ENCODE measurements around the gene KIF1B. TPM values are rescaled to one million over a fixed set of nuclear protein-coding genes. Genes with fewer than 3 reads are reported as not detected.

KIF1B gene, protein sequence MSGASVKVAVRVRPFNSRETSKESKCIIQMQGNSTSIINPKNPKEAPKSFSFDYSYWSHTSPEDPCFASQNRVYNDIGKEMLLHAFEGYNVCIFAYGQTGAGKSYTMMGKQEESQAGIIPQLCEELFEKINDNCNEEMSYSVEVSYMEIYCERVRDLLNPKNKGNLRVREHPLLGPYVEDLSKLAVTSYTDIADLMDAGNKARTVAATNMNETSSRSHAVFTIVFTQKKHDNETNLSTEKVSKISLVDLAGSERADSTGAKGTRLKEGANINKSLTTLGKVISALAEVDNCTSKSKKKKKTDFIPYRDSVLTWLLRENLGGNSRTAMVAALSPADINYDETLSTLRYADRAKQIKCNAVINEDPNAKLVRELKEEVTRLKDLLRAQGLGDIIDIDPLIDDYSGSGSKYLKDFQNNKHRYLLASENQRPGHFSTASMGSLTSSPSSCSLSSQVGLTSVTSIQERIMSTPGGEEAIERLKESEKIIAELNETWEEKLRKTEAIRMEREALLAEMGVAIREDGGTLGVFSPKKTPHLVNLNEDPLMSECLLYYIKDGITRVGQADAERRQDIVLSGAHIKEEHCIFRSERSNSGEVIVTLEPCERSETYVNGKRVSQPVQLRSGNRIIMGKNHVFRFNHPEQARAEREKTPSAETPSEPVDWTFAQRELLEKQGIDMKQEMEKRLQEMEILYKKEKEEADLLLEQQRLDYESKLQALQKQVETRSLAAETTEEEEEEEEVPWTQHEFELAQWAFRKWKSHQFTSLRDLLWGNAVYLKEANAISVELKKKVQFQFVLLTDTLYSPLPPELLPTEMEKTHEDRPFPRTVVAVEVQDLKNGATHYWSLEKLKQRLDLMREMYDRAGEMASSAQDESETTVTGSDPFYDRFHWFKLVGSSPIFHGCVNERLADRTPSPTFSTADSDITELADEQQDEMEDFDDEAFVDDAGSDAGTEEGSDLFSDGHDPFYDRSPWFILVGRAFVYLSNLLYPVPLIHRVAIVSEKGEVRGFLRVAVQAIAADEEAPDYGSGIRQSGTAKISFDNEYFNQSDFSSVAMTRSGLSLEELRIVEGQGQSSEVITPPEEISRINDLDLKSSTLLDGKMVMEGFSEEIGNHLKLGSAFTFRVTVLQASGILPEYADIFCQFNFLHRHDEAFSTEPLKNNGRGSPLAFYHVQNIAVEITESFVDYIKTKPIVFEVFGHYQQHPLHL (N-terminal part only)
- 10 to 100 TPM in 1 of 2 donors, 1 to 10 TPM in 1; 8.8 to 40.9 TPM for total RNA-seq
- polyA plus RNA-seq = 1 to 10 TPM; 8.4 to 8.9 TPM

DNA sequence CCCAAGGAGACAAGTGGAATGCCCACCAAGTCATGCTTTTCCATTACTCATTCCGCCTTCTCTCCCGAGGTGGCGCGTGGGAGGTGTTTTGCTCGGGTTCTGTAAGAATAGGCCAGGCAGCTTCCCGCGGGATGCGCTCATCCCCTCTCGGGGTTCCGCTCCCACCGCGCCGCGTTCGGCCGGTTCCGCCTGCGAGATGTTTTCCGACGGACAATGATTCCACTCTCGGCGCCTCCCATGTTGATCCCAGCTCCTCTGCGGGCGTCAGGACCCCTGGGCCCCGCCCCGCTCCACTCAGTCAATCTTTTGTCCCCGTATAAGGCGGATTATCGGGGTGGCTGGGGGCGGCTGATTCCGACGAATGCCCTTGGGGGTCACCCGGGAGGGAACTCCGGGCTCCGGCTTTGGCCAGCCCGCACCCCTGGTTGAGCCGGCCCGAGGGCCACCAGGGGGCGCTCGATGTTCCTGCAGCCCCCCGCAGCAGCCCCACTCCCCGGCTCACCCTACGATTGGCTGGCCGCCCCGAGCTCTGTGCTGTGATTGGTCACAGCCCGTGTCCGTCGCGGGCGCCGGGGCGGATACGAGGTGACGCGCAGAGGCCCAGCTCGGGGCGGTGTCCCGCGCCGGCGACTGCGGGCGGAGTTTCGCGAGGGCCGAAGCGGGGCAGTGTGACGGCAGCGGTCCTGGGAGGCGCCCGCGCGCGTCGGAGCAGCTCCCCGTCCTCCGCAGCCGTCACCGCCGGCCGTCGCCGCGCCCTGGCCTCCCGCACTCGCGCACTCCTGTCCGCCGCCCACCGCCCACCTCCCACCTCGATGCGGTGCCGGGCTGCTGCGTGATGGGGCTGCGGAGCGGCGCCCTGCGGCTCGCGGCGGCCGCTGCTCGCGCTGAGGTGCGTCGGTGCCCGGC lies at the start of gene KIF1B:
TSS of gene KIF1B (plus strand) at position 666 of the 906 bp plus-strand sequence. CDS start 21,759 bp downstream, outside the sequence.
- TF ChIP-seq FOXA1 (IDR thresholded peaks at IDR 0.05) (no peak), TAF1 (conservative IDR thresholded peaks at IDR 0.05) (no peak), SP1 (IDR thresholded peaks at IDR 0.05) (peak; percentile 98), HNF4G (IDR thresholded peaks at IDR 0.05) (no peak), HNF4A (conservative IDR thresholded peaks at IDR 0.05) (no peak), EGR1 (IDR thresholded peaks at IDR 0.05; ENCODE audit: low read depth in 2 of 2) (no peak), GABPA (IDR thresholded peaks at IDR 0.05 in 1 of 2, conservative IDR thresholded peaks at IDR 0.05 in 1 of 2) (peak in 1 of 2 donors; percentile 33), RXRA (IDR thresholded peaks at IDR 0.05) (peak; percentile 3 to 22), JUND (IDR thresholded peaks at IDR 0.05) (no peak), YY1 (IDR thresholded peaks at IDR 0.05) (peak; percentile 76), RAD21 (IDR thresholded peaks at IDR 0.05) (peak; percentile 84 to 85), FOXA2 (IDR thresholded peaks at IDR 0.05) (no peak), NR2F2 (IDR thresholded peaks at IDR 0.05) (peak; percentile 54)
- TF ChIP-seq, protein P1, sequence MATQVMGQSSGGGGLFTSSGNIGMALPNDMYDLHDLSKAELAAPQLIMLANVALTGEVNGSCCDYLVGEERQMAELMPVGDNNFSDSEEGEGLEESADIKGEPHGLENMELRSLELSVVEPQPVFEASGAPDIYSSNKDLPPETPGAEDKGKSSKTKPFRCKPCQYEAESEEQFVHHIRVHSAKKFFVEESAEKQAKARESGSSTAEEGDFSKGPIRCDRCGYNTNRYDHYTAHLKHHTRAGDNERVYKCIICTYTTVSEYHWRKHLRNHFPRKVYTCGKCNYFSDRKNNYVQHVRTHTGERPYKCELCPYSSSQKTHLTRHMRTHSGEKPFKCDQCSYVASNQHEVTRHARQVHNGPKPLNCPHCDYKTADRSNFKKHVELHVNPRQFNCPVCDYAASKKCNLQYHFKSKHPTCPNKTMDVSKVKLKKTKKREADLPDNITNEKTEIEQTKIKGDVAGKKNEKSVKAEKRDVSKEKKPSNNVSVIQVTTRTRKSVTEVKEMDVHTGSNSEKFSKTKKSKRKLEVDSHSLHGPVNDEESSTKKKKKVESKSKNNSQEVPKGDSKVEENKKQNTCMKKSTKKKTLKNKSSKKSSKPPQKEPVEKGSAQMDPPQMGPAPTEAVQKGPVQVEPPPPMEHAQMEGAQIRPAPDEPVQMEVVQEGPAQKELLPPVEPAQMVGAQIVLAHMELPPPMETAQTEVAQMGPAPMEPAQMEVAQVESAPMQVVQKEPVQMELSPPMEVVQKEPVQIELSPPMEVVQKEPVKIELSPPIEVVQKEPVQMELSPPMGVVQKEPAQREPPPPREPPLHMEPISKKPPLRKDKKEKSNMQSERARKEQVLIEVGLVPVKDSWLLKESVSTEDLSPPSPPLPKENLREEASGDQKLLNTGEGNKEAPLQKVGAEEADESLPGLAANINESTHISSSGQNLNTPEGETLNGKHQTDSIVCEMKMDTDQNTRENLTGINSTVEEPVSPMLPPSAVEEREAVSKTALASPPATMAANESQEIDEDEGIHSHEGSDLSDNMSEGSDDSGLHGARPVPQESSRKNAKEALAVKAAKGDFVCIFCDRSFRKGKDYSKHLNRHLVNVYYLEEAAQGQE (IDR thresholded peaks at IDR 0.05) = peak; percentile 53
- TF ChIP-seq, protein P2, sequence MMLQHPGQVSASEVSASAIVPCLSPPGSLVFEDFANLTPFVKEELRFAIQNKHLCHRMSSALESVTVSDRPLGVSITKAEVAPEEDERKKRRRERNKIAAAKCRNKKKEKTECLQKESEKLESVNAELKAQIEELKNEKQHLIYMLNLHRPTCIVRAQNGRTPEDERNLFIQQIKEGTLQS (IDR thresholded peaks at IDR 0.05) = no peak
- TF ChIP-seq, protein P3, sequence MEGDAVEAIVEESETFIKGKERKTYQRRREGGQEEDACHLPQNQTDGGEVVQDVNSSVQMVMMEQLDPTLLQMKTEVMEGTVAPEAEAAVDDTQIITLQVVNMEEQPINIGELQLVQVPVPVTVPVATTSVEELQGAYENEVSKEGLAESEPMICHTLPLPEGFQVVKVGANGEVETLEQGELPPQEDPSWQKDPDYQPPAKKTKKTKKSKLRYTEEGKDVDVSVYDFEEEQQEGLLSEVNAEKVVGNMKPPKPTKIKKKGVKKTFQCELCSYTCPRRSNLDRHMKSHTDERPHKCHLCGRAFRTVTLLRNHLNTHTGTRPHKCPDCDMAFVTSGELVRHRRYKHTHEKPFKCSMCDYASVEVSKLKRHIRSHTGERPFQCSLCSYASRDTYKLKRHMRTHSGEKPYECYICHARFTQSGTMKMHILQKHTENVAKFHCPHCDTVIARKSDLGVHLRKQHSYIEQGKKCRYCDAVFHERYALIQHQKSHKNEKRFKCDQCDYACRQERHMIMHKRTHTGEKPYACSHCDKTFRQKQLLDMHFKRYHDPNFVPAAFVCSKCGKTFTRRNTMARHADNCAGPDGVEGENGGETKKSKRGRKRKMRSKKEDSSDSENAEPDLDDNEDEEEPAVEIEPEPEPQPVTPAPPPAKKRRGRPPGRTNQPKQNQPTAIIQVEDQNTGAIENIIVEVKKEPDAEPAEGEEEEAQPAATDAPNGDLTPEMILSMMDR (IDR thresholded peaks at IDR 0.05; ENCODE audit: low read depth, low read length, missing input control) = peak; percentile 92
- TF ChIP-seq, protein P4, sequence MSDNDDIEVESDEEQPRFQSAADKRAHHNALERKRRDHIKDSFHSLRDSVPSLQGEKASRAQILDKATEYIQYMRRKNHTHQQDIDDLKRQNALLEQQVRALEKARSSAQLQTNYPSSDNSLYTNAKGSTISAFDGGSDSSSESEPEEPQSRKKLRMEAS (IDR thresholded peaks at IDR 0.05) = no peak
- TF ChIP-seq, protein P5, sequence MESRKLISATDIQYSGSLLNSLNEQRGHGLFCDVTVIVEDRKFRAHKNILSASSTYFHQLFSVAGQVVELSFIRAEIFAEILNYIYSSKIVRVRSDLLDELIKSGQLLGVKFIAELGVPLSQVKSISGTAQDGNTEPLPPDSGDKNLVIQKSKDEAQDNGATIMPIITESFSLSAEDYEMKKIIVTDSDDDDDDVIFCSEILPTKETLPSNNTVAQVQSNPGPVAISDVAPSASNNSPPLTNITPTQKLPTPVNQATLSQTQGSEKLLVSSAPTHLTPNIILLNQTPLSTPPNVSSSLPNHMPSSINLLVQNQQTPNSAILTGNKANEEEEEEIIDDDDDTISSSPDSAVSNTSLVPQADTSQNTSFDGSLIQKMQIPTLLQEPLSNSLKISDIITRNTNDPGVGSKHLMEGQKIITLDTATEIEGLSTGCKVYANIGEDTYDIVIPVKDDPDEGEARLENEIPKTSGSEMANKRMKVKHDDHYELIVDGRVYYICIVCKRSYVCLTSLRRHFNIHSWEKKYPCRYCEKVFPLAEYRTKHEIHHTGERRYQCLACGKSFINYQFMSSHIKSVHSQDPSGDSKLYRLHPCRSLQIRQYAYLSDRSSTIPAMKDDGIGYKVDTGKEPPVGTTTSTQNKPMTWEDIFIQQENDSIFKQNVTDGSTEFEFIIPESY (IDR thresholded peaks at IDR 0.05) = no peak
- peak; percentile 98 for DNase-seq (ENCODE audit: low spot score)
- Histone ChIP-seq H3K9ac (ENCODE audit: low read depth in 1 of 2, low read length in 2 of 2) (peak within 1 kb of the TSS; percentile 84 to 91), H3K4me1 (ENCODE audit: control insufficient read depth in 4 of 4, insufficient read depth in 4 of 4, low read length in 3 of 4) (peaks cover 4 to 19% (median 15%) of the 10 kb centered on the region in 4 donors), H3K9me3 (ENCODE audit: control insufficient read depth in 4 of 4, low read length in 3 of 4) (no peaks in the 10 kb centered on the region), H3K36me3 (ENCODE audit: control insufficient read depth in 4 of 4, insufficient read depth in 3 of 4, low read depth in 1 of 4, low read length in 3 of 4) (peaks cover 0 to 3% (median 0%) of the 10 kb centered on the region in 4 donors), H3K27me3 (ENCODE audit: control insufficient read depth in 4 of 4, insufficient read depth in 4 of 4, low read length in 3 of 4) (no peaks in the 10 kb centered on the region), H3K27ac (ENCODE audit: low read depth in 1 of 2, low read length in 2 of 2) (peak within 1 kb of the TSS; percentile 92 to 99), H3K4me3 (ENCODE audit: low read depth in 1 of 3, low read length in 3 of 3) (peak within 1 kb of the TSS; percentile 85 to 100 (median 92))
- under 1% methylated on average over 107 of the region's 107 CpGs for WGBS

All from liver (tissue), 9 donors.